HepG2 (cell line): ENCODE measurements around the gene PKNOX2. TPM values are rescaled to one million over a fixed set of nuclear protein-coding genes. Genes with fewer than 3 reads are reported as not detected.

Source experiments
- ATAC-seq: fragments of 200-7000 bp; cut with Tn5 transposase; 3 replicates; pipeline ENCODE4 v1.9.1; 2020; ENCODE audit warnings: mild to moderate bottlenecking, moderate library complexity
- BruUV-seq: library from RNA; stranded (reverse); fragments of 400-500 nt; replicated peaks from 2 replicates; lab custom pipeline; 2021; lab: Mats Ljungman, UMichigan
- CTCF ChIA-PET: fragments of 300-600 bp; formaldehyde crosslinking; extraction: SDS; loops from one replicate; lab custom pipeline; 2021; ENCODE audit warnings: low total read pairs, inconsistent platforms, low intra/inter-chr PET ratio; lab: Yijun Ruan, JAX
- POLR2A ChIA-PET: fragments of 350-600 bp; sonication (Branson Sonifier 250); formaldehyde crosslinking; loops from one replicate; lab custom pipeline; 2020; ENCODE audit warnings: antibody characterized with exemption, inconsistent platforms; lab: Yijun Ruan, JAX
- DNase-seq: peaks from one replicate; pipeline ENCODE4 v3.0.0-alpha.2; 2015; ENCODE audit warnings: low spot score
- FAIRE-seq: peaks from 3 replicates; lab custom pipeline; 2011; peaks lifted over from hg19 to GRCh38; lab: Jason Lieb, UNC
- H2AFZ ChIP-seq: one replicate; pipeline ENCODE4 v1.6.1; 2011; ENCODE audit warnings: low read length, inconsistent platforms
- H3K27ac ChIP-seq: fragments of 300-600 bp; 3 replicates; pipeline ENCODE4 v1.8.0; 2011; ENCODE audit warnings: mixed run types, mild to moderate bottlenecking, mixed read lengths, low read length, inconsistent platforms; ENCODE audit not compliant: insufficient read depth; ENCODE audit errors: extremely low read length
- H3K27me3 ChIP-seq, 2 experiments: fragments of 200-600 bp in 1 of 2; 2 replicates in 1 of 2; 3 replicates in 1 of 2; pipeline versions ENCODE4 v1.6.0 to v1.8.0; 2011; ENCODE audit warnings: low read length in 2 of 2, mild to moderate bottlenecking in 2 of 2, moderate library complexity in 2 of 2, inconsistent platforms in 1 of 2; ENCODE audit not compliant: insufficient read depth in 2 of 2, control insufficient read depth in 1 of 2
- H3K36me3 ChIP-seq, 2 experiments: fragments of 200-600 bp in 1 of 2; replicated peaks in 1 of 2; 2 replicates in 1 of 2; 3 replicates in 1 of 2; pipeline versions ENCODE4 v1.5.1 to v1.8.0; 2011; ENCODE audit warnings: low read length in 2 of 2, inconsistent platforms in 1 of 2; ENCODE audit not compliant: insufficient read depth in 2 of 2, control insufficient read depth in 1 of 2
- H3K4me1 ChIP-seq: 2 replicates; pipeline ENCODE4 v1.5.1; 2012; ENCODE audit warnings: low read length, inconsistent platforms; ENCODE audit not compliant: insufficient read depth
- H3K4me2 ChIP-seq: 2 replicates; pipeline ENCODE4 v1.6.0; 2011; ENCODE audit warnings: low read depth, low read length, inconsistent platforms
- H3K4me3 ChIP-seq, 3 experiments: fragments of 200-600 bp in 1 of 3; sonication (generic), shearing (Covaris generic) in 1 of 3; replicated peaks in 1 of 3; 2 replicates each; pipeline ENCODE4 v1.5.1; 2011 to 2016; ENCODE audit warnings: low read length in 3 of 3, inconsistent platforms in 2 of 3, low read depth in 2 of 3, mild to moderate bottlenecking in 2 of 3, control low read depth in 1 of 3, mixed read lengths in 1 of 3; ENCODE audit not compliant: insufficient read depth in 1 of 3
- H3K79me2 ChIP-seq: one replicate; pipeline ENCODE4 v1.6.1; 2011; ENCODE audit warnings: low read length, inconsistent platforms; ENCODE audit not compliant: insufficient read depth
- H3K9ac ChIP-seq: 2 replicates; pipeline ENCODE4 v1.6.0; 2011; ENCODE audit warnings: mild to moderate bottlenecking, low read depth, low read length, inconsistent platforms; ENCODE audit not compliant: insufficient read depth
- H3K9me3 ChIP-seq: 2 replicates; pipeline ENCODE4 v1.5.1; 2012; ENCODE audit warnings: mild to moderate bottlenecking, low read length
- H4K20me1 ChIP-seq: 2 replicates; pipeline ENCODE4 v1.6.0; 2011; ENCODE audit warnings: inconsistent platforms, mild to moderate bottlenecking, low read length, moderate library complexity; ENCODE audit not compliant: insufficient read depth
- BORCS8-MEF2B ChIP-seq: sonication (generic); formaldehyde crosslinking; IDR thresholded peaks from 2 replicates; pipeline ENCODE4 v1.8.0; 2022; ENCODE audit warnings: mild to moderate bottlenecking, missing genetic modification reagents
- KLF13 ChIP-seq: sonication (generic); formaldehyde crosslinking; IDR thresholded peaks from 2 replicates; pipeline ENCODE4 v1.4.0; 2020; ENCODE audit warnings: mild to moderate bottlenecking, missing genetic modification reagents
- NFIB ChIP-seq: sonication (generic); formaldehyde crosslinking; IDR thresholded peaks from 2 replicates; pipeline ENCODE4 v1.9.0; 2021; ENCODE audit warnings: missing genetic modification reagents, mild to moderate bottlenecking, borderline replicate concordance
- NFIC ChIP-seq: IDR thresholded peaks from 2 replicates; pipeline ENCODE4 v1.6.1; 2012; ENCODE audit warnings: mild to moderate bottlenecking, low read length, inconsistent platforms
- SMARCC2 ChIP-seq: fragments of 450-650 bp; IDR thresholded peaks from 2 replicates; pipeline ENCODE4 v1.6.1; 2017; ENCODE audit warnings: antibody characterized with exemption, mild to moderate bottlenecking
- SRSF9 ChIP-seq: fragments of 200-400 bp; formaldehyde crosslinking; IDR thresholded peaks from 2 replicates; pipeline ENCODE4 v1.6.1; 2018; ENCODE audit warnings: borderline replicate concordance, mild to moderate bottlenecking, low read depth, low read length; ENCODE audit not compliant: insufficient read depth, poor library complexity, severe bottlenecking
- ZNF20 ChIP-seq: sonication (generic); formaldehyde crosslinking; IDR thresholded peaks from 2 replicates; pipeline ENCODE4 v1.4.0; 2020; ENCODE audit warnings: mild to moderate bottlenecking, moderate library complexity, missing genetic modification reagents
- ZNF234 ChIP-seq: sonication (generic); formaldehyde crosslinking; conservative IDR thresholded peaks from 2 replicates; pipeline ENCODE4 v1.5.1; 2020; ENCODE audit warnings: mild to moderate bottlenecking, missing genetic modification reagents
- ZNF317 ChIP-seq: sonication (generic); formaldehyde crosslinking; IDR thresholded peaks from 2 replicates; pipeline ENCODE4 v1.5.0; 2020; ENCODE audit warnings: mild to moderate bottlenecking, missing genetic modification reagents
- ZNF496 ChIP-seq: sonication (generic); formaldehyde crosslinking; IDR thresholded peaks from 2 replicates; pipeline ENCODE4 v1.8.1; 2023; ENCODE audit warnings: mild to moderate bottlenecking, moderate library complexity, missing genetic modification reagents; ENCODE audit not compliant: insufficient replicate concordance
- ZNF713 ChIP-seq: sonication (generic); formaldehyde crosslinking; IDR thresholded peaks from 2 replicates; pipeline ENCODE4 v1.4.0; 2020; ENCODE audit warnings: mild to moderate bottlenecking, missing genetic modification reagents
- ZNF839 ChIP-seq: sonication (generic); formaldehyde crosslinking; IDR thresholded peaks from 2 replicates; pipeline ENCODE4 v1.4.0; 2020; ENCODE audit warnings: missing genetic modification reagents, mild to moderate bottlenecking, borderline replicate concordance
- WGBS: methylation state at CpG from one replicate; pipeline ENCODE4 v1.1.6; 2017; ENCODE audit warnings: low lambda C conversion rate; 5-methylcytosine and 5-hydroxymethylcytosine counted together
- in situ Hi-C: cut with HindIII; loops from 2 replicates; pipeline ENCODE4 v1.10.0; 2017; ENCODE audit warnings: low pct_unique_long_range_greater_than_20kb; ENCODE audit not compliant: extremely low pct_ligation_motif_present
- intact Hi-C: fragments of 100-400 bp; cut with micrococcal nuclease; formaldehyde crosslinking; loops from one replicate; pipeline ENCODE4 v1.10.0; 2022; ENCODE audit not compliant: unreplicated experiment
- polyA plus RNA-seq, 8 experiments: library from polyadenylated mRNA; depleted of rRNA in 3 of 8; stranded (reverse) in 7 of 8; unstranded in 1 of 8; fragments of >200 nt; fragmentation: Illumina TruSeq in 4 of 8; extraction: Trizol in 4 of 8; gene quantifications; 2 replicates each; pipeline versions ENCODE4 v1.2.1 to v1.2.3, GENCODE V29; 2011 to 2016; ENCODE audit warnings: low read depth in 4 of 8, missing spikeins in 1 of 8, mixed read lengths in 1 of 8; ENCODE audit not compliant: insufficient read depth in 1 of 8
- total RNA-seq, 5 experiments: library from RNA; depleted of rRNA; stranded (reverse); fragments of >200 nt; fragmentation: Illumina TruSeq; extraction: Trizol; gene quantifications; 2 replicates each; pipeline ENCODE4 v1.2.3, GENCODE V29; 2016; ENCODE audit warnings: low read depth in 1 of 5
- TF ChIP-seq, protein P1 (sequence below): sonication (generic); formaldehyde crosslinking; IDR thresholded peaks from 2 replicates; pipeline ENCODE4 v1.4.0; 2020; ENCODE audit warnings: missing genetic modification reagents, borderline replicate concordance
- TF ChIP-seq, protein P2 (sequence below): sonication (generic); formaldehyde crosslinking; IDR thresholded peaks from 2 replicates; pipeline ENCODE4 v1.8.0; 2022; ENCODE audit warnings: mild to moderate bottlenecking, missing genetic modification reagents
- TF ChIP-seq, protein P3 (sequence below): sonication (generic); formaldehyde crosslinking; IDR thresholded peaks from 2 replicates; pipeline ENCODE4 v1.4.0; 2020; ENCODE audit warnings: low read depth, mild to moderate bottlenecking, missing genetic modification reagents
- TF ChIP-seq, protein P4 (sequence below): sonication (generic); formaldehyde crosslinking; IDR thresholded peaks from 2 replicates; pipeline ENCODE4 v1.8.0; 2022; ENCODE audit warnings: mild to moderate bottlenecking, missing genetic modification reagents, moderate library complexity
- TF ChIP-seq, protein P5 (sequence below): IDR thresholded peaks from 2 replicates; pipeline ENCODE4 v1.6.1; 2016; ENCODE audit warnings: missing compliant biosample characterization, missing genetic modification reagents, borderline replicate concordance
- TF ChIP-seq, protein P6 (sequence below): sonication (generic); formaldehyde crosslinking; IDR thresholded peaks from 2 replicates; pipeline ENCODE4 v1.5.1; 2020; ENCODE audit warnings: missing genetic modification reagents, mild to moderate bottlenecking, borderline replicate concordance

PKNOX2 gene
- total and polyA plus RNA-seq, 2 of the 13 experiments (the other 11 are each of a cell fraction or from before 2014, with no cell fraction given): not detected

DNA sequence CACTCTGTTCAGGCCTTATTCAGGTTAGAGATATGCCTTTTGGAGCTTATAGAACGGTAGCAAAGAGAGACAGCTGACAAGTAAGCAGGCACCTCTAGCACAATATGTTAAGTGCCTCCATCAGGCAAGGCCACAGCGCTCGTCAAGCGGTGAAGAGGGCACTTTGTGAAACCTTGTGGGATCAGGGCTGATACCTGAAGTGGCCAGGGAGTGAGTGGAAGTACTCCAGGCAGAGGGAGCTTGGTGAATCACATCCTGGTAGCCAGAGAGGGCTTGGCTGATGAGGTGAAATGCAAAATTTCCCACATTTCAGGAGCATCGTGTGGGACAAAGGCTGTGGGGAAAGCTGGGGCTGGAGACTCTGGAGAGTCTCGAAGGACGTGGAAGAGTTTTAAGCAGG is 87.4 kb downstream of the PKNOX2 start:
- H4K20me1 ChIP-seq: no peaks in the 10 kb centered on the region
- H3K4me3 ChIP-seq: no peak overlapping the region
- no TSS peak for BruUV-seq
- no peak overlapping the region for H3K4me2 ChIP-seq
- 28% methylated on average over 7 of the region's 7 CpGs for WGBS
- no peak for DNase-seq
- no peak overlapping the region for H2AFZ ChIP-seq
- peaks cover 5 to 20% of the 10 kb centered on the region in 2 experiments; a peak in 3 of 5 replicates for H3K27me3 ChIP-seq
- in situ Hi-C loops: no loop called here
- no peak overlapping the region for H3K27ac ChIP-seq
- ATAC-seq: no peak
- H3K79me2 ChIP-seq: no peaks in the 10 kb centered on the region
- no peaks in the 10 kb centered on the region for H3K36me3 ChIP-seq
- intact Hi-C loops: no loop called here
- CTCF ChIA-PET: no interaction called here
- no peak overlapping the region for H3K9ac ChIP-seq
- no peaks in the 10 kb centered on the region for H3K4me1 ChIP-seq
- FAIRE-seq: no peak
- no peaks in the 10 kb centered on the region for H3K9me3 ChIP-seq
- POLR2A ChIA-PET: no interaction called here
- TF ChIP-seq, protein P1, sequence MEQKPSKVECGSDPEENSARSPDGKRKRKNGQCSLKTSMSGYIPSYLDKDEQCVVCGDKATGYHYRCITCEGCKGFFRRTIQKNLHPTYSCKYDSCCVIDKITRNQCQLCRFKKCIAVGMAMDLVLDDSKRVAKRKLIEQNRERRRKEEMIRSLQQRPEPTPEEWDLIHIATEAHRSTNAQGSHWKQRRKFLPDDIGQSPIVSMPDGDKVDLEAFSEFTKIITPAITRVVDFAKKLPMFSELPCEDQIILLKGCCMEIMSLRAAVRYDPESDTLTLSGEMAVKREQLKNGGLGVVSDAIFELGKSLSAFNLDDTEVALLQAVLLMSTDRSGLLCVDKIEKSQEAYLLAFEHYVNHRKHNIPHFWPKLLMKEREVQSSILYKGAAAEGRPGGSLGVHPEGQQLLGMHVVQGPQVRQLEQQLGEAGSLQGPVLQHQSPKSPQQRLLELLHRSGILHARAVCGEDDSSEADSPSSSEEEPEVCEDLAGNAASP: no peak
- TF ChIP-seq ZNF496 (CRISPR knock-in tag) (no peak), SRSF9 (no peak), ZNF317 (CRISPR knock-in tag) (no peak), ZNF839 (no peak), ZNF20 (CRISPR knock-in tag) (no peak), SMARCC2 (no peak), KLF13 (CRISPR knock-in tag) (no peak), ZNF234 (CRISPR knock-in tag) (no peak), NFIB (CRISPR knock-in tag) (no peak), NFIC (no peak), BORCS8-MEF2B (no peak), ZNF713 (CRISPR knock-in tag) (no peak)
- TF ChIP-seq, protein P2, sequence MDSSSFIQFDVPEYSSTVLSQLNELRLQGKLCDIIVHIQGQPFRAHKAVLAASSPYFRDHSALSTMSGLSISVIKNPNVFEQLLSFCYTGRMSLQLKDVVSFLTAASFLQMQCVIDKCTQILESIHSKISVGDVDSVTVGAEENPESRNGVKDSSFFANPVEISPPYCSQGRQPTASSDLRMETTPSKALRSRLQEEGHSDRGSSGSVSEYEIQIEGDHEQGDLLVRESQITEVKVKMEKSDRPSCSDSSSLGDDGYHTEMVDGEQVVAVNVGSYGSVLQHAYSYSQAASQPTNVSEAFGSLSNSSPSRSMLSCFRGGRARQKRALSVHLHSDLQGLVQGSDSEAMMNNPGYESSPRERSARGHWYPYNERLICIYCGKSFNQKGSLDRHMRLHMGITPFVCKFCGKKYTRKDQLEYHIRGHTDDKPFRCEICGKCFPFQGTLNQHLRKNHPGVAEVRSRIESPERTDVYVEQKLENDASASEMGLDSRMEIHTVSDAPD (CRISPR knock-in tag): no peak
- TF ChIP-seq, protein P3, sequence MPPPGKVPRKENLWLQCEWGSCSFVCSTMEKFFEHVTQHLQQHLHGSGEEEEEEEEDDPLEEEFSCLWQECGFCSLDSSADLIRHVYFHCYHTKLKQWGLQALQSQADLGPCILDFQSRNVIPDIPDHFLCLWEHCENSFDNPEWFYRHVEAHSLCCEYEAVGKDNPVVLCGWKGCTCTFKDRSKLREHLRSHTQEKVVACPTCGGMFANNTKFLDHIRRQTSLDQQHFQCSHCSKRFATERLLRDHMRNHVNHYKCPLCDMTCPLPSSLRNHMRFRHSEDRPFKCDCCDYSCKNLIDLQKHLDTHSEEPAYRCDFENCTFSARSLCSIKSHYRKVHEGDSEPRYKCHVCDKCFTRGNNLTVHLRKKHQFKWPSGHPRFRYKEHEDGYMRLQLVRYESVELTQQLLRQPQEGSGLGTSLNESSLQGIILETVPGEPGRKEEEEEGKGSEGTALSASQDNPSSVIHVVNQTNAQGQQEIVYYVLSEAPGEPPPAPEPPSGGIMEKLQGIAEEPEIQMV (CRISPR knock-in tag): no peak
- TF ChIP-seq, protein P4, sequence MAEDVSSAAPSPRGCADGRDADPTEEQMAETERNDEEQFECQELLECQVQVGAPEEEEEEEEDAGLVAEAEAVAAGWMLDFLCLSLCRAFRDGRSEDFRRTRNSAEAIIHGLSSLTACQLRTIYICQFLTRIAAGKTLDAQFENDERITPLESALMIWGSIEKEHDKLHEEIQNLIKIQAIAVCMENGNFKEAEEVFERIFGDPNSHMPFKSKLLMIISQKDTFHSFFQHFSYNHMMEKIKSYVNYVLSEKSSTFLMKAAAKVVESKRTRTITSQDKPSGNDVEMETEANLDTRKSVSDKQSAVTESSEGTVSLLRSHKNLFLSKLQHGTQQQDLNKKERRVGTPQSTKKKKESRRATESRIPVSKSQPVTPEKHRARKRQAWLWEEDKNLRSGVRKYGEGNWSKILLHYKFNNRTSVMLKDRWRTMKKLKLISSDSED (CRISPR knock-in tag): no peak
- TF ChIP-seq, protein P5, sequence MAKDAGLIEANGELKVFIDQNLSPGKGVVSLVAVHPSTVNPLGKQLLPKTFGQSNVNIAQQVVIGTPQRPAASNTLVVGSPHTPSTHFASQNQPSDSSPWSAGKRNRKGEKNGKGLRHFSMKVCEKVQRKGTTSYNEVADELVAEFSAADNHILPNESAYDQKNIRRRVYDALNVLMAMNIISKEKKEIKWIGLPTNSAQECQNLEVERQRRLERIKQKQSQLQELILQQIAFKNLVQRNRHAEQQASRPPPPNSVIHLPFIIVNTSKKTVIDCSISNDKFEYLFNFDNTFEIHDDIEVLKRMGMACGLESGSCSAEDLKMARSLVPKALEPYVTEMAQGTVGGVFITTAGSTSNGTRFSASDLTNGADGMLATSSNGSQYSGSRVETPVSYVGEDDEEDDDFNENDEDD (CRISPR knock-in tag): no peak
- TF ChIP-seq, protein P6, sequence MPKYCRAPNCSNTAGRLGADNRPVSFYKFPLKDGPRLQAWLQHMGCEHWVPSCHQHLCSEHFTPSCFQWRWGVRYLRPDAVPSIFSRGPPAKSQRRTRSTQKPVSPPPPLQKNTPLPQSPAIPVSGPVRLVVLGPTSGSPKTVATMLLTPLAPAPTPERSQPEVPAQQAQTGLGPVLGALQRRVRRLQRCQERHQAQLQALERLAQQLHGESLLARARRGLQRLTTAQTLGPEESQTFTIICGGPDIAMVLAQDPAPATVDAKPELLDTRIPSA (CRISPR knock-in tag): no peak
